GM23338 (cell line): ENCODE results near the gene RAP2A. TPM values are rescaled to one million over a fixed set of nuclear protein-coding genes. Genes with fewer than 3 reads are reported as not detected.

Experiments
- ATAC-seq: fragments of 200-7000 bp; cut with Tn5 transposase; 3 replicates; pipeline ENCODE4 v1.9.1; 2020
- DNase-seq: peaks from one replicate; pipeline ENCODE4 v3.0.0-alpha.2; 2015; ENCODE audit warnings: low spot score
- H2AFZ ChIP-seq: fragments of 200-600 bp; sonication (generic); 2 replicates; pipeline ENCODE4 v1.8.0; 2016; ENCODE audit warnings: antibody characterized with exemption, mild to moderate bottlenecking, moderate library complexity
- H3F3A ChIP-seq: fragments of 200-600 bp; sonication (generic); replicated peaks from 2 replicates; pipeline ENCODE4 v1.8.0; 2017; ENCODE audit warnings: antibody characterized with exemption, mixed run types, low read depth
- H3K27ac ChIP-seq: fragments of 200-600 bp; sonication (generic); 2 replicates; pipeline ENCODE4 v1.6.1; 2016; ENCODE audit warnings: low read depth
- H3K27me3 ChIP-seq: fragments of 200-600 bp; sonication (generic); 2 replicates; pipeline ENCODE4 v1.8.0; 2016; ENCODE audit warnings: mild to moderate bottlenecking, mixed run types, moderate library complexity; ENCODE audit not compliant: insufficient read depth
- H3K36me3 ChIP-seq: fragments of 200-600 bp; sonication (generic); 2 replicates; pipeline ENCODE4 v1.8.0; 2016; ENCODE audit warnings: mild to moderate bottlenecking; ENCODE audit not compliant: insufficient read depth
- H3K4me1 ChIP-seq: fragments of 200-600 bp; sonication (generic); 2 replicates; pipeline ENCODE4 v1.8.0; 2016; ENCODE audit warnings: mild to moderate bottlenecking, moderate library complexity; ENCODE audit not compliant: insufficient read depth
- H3K4me2 ChIP-seq: fragments of 200-600 bp; sonication (generic); 2 replicates; pipeline ENCODE4 v1.7.1; 2017; ENCODE audit warnings: mixed run types
- H3K4me3 ChIP-seq: fragments of 200-600 bp; sonication (generic); 2 replicates; pipeline ENCODE4 v1.6.1; 2016; ENCODE audit warnings: mixed run types
- H3K79me2 ChIP-seq: fragments of 200-600 bp; sonication (generic); replicated peaks from 2 replicates; pipeline ENCODE4 v1.8.0; 2017; ENCODE audit warnings: mild to moderate bottlenecking; ENCODE audit not compliant: insufficient read depth
- H3K9me2 ChIP-seq: fragments of 200-600 bp; sonication (generic); 2 replicates; pipeline ENCODE4 v1.8.0; 2017; ENCODE audit not compliant: insufficient read depth
- H4K20me1 ChIP-seq: fragments of 200-600 bp; sonication (generic); replicated peaks from 2 replicates; pipeline ENCODE4 v1.8.0; 2017; ENCODE audit warnings: mild to moderate bottlenecking; ENCODE audit not compliant: insufficient read depth
- H3K27ac Mint-ChIP-seq: 2 replicates; pipeline ENCODE4 v1.8.0; 2020; ENCODE audit warnings: inconsistent platforms, mild to moderate bottlenecking, moderate library complexity, mixed read lengths
- H3K27me3 Mint-ChIP-seq: 3 replicates; pipeline ENCODE4 v1.8.0; 2022; ENCODE audit warnings: low read depth, mild to moderate bottlenecking, moderate library complexity, mixed read lengths, inconsistent platforms; ENCODE audit not compliant: insufficient read depth, poor library complexity
- H3K36me3 Mint-ChIP-seq: 3 replicates; pipeline ENCODE4 v1.8.0; 2021; ENCODE audit warnings: low read depth, mild to moderate bottlenecking, inconsistent platforms, moderate library complexity, mixed read lengths
- H3K4me1 Mint-ChIP-seq: 3 replicates; pipeline ENCODE4 v1.8.0; 2020; ENCODE audit warnings: mild to moderate bottlenecking, inconsistent platforms, mixed read lengths
- H3K4me3 Mint-ChIP-seq: 3 replicates; pipeline ENCODE4 v1.8.0; 2021; ENCODE audit warnings: moderate library complexity, mild to moderate bottlenecking, inconsistent platforms, mixed read lengths
- H3K9me3 Mint-ChIP-seq: 3 replicates; pipeline ENCODE4 v1.8.0; 2020; ENCODE audit warnings: moderate library complexity, mild to moderate bottlenecking, inconsistent platforms, mixed read lengths
- CREB1 ChIP-seq: fragments of 250-450 bp; sonication (Bioruptor Pico); IDR thresholded peaks from 2 replicates; pipeline ENCODE4 v1.5.0; 2020; ENCODE audit warnings: low read depth, mild to moderate bottlenecking, moderate library complexity
- CTCF ChIP-seq, 2 experiments: fragments of 200-600 bp in 1 of 2; sonication (generic) in 1 of 2; conservative IDR thresholded peaks; 2 replicates each; pipeline versions ENCODE4 v1.5.1 to v1.6.1; 2016 to 2017; ENCODE audit warnings: antibody characterized with exemption in 2 of 2, low read depth in 2 of 2, mild to moderate bottlenecking in 2 of 2, moderate library complexity in 1 of 2
- EZH2 ChIP-seq: fragments of 200-600 bp; sonication (generic); IDR thresholded peaks from one replicate; pipeline ENCODE4 v1.8.0; 2017; ENCODE audit warnings: antibody characterized with exemption, mild to moderate bottlenecking, low read depth; ENCODE audit not compliant: unreplicated experiment
- EZH2phosphoT487 ChIP-seq: fragments of 200-600 bp; sonication (generic); IDR thresholded peaks from one replicate; pipeline ENCODE4 v1.8.1; 2018; ENCODE audit warnings: antibody characterized with exemption; ENCODE audit not compliant: unreplicated experiment
- JUNB ChIP-seq: IDR thresholded peaks from one replicate; pipeline ENCODE4 v1.6.1; 2016; ENCODE audit warnings: antibody characterized with exemption; ENCODE audit not compliant: unreplicated experiment
- NANOG ChIP-seq: IDR thresholded peaks from 2 replicates; pipeline ENCODE4 v1.6.1; 2016; ENCODE audit warnings: antibody characterized with exemption, borderline replicate concordance
- POLR2AphosphoS5 ChIP-seq: IDR thresholded peaks from 2 replicates; pipeline ENCODE4 v1.6.1; 2016; ENCODE audit warnings: antibody characterized with exemption, low read depth
- STAT1 ChIP-seq: IDR thresholded peaks from one replicate; pipeline ENCODE4 v1.6.1; 2016; ENCODE audit warnings: antibody characterized with exemption; ENCODE audit not compliant: unreplicated experiment
- ZNF114 ChIP-seq: fragments of 250-450 bp; sonication (Bioruptor Pico); IDR thresholded peaks from 2 replicates; pipeline ENCODE4 v1.5.0; 2020; ENCODE audit warnings: mild to moderate bottlenecking, moderate library complexity
- ZNF331 ChIP-seq: fragments of 250-450 bp; sonication (Bioruptor Pico); IDR thresholded peaks from 2 replicates; pipeline ENCODE4 v1.5.0; 2020; ENCODE audit warnings: low read depth, mild to moderate bottlenecking, moderate library complexity
- ZNF462 ChIP-seq: fragments of 250-450 bp; sonication (Bioruptor Pico); IDR thresholded peaks from 2 replicates; pipeline ENCODE4 v1.5.0; 2020; ENCODE audit warnings: mild to moderate bottlenecking, moderate library complexity
- polyA plus RNA-seq: library from polyadenylated mRNA; unstranded; fragments of >200 nt; fragmentation: Nextera tagmentation; extraction: Ambion mirVana; gene quantifications from 2 replicates; pipeline ENCODE4 v1.2.1, GENCODE V29; 2016
- total RNA-seq: library from RNA; depleted of rRNA; stranded (reverse); fragments of >200 nt; shearing (Covaris generic); gene quantifications from 2 replicates; pipeline ENCODE4 v1.2.3, GENCODE V29; 2014
- TF ChIP-seq, protein P1 (sequence below): IDR thresholded peaks from one replicate; pipeline ENCODE4 v1.6.1; 2018; ENCODE audit warnings: antibody characterized with exemption; ENCODE audit not compliant: unreplicated experiment
- TF ChIP-seq, protein P2 (sequence below): IDR thresholded peaks from 2 replicates; pipeline ENCODE4 v1.6.1; 2016; ENCODE audit warnings: antibody characterized with exemption

Gene RAP2A
- total and polyA plus RNA-seq, 2 experiments from 2014 or later = 10.4 to 35.3 TPM

DNA sequence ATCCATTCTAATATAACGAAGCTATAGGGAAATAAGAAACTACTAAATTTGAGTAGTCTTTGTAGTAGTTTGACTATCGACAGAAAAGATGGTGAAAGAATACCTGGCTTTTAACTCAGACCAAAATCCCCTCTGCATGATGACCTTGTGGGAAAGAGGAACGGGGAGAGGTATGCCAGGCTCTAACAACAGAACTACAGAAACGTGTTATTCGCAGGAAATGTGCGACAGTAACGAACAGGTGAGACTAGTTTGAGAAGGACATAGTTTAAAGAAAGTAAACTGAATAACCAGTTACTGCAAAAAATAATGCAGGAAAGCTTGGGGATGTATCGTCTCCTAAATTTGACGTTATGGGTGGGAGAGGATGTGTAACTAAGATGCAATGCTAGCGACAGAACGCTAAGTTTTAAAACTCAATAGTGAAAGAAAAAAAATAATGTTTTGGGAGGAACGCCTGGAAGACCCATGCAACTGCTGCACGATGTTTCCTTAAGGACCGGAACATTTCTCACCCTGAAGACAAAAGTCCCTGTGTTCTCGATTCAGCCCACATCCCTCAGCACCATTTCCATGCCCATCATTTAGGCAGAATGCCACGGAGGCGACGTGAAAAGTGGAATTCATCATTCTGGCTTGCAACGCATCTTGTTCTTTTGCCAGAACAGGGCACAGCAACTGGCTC is 1.6 kb upstream of the RAP2A start:
- Histone ChIP-seq H2AFZ (0 out of 2 replicates have a peak overlapping the region, but pooled peaks have one; percentile 1), H4K20me1 (no peaks in the 10 kb centered on the region), H3K4me1 (peaks cover 31% of the 10 kb centered on the region), H3K79me2 (peaks cover 28% of the 10 kb centered on the region), H3K27ac (peak overlapping the region; percentile 21), H3K27me3 (no peaks in the 10 kb centered on the region), H3K4me3 (peak overlapping the region; percentile 55), H3K4me2 (peak overlapping the region; percentile 85), H3K9me2 (no peaks in the 10 kb centered on the region), H3K36me3 (no peaks in the 10 kb centered on the region), H3F3A (no peaks in the 10 kb centered on the region)
- H3K27ac Mint-ChIP-seq = peak overlapping the region; percentile 94
- peaks cover 2% of the 10 kb centered on the region; the same call in 1 of the 3 replicates for H3K36me3 Mint-ChIP-seq
- DNase-seq = no peak
- peaks cover 12% of the 10 kb centered on the region for H3K27me3 Mint-ChIP-seq
- 0 out of 3 replicates have a peak, but pooled peaks cover 6% of the 10 kb centered on the region for H3K9me3 Mint-ChIP-seq
- peak overlapping the region; percentile 97 for H3K4me3 Mint-ChIP-seq
- ATAC-seq = no peak
- no peak for TF ChIP-seq ZNF462 (CRISPR knock-in tag)
- TF ChIP-seq ZNF331 = no peak
- no peak for TF ChIP-seq EZH2phosphoT487
- no peak for TF ChIP-seq POLR2AphosphoS5
- TF ChIP-seq EZH2 = no peak
- TF ChIP-seq, protein P1, sequence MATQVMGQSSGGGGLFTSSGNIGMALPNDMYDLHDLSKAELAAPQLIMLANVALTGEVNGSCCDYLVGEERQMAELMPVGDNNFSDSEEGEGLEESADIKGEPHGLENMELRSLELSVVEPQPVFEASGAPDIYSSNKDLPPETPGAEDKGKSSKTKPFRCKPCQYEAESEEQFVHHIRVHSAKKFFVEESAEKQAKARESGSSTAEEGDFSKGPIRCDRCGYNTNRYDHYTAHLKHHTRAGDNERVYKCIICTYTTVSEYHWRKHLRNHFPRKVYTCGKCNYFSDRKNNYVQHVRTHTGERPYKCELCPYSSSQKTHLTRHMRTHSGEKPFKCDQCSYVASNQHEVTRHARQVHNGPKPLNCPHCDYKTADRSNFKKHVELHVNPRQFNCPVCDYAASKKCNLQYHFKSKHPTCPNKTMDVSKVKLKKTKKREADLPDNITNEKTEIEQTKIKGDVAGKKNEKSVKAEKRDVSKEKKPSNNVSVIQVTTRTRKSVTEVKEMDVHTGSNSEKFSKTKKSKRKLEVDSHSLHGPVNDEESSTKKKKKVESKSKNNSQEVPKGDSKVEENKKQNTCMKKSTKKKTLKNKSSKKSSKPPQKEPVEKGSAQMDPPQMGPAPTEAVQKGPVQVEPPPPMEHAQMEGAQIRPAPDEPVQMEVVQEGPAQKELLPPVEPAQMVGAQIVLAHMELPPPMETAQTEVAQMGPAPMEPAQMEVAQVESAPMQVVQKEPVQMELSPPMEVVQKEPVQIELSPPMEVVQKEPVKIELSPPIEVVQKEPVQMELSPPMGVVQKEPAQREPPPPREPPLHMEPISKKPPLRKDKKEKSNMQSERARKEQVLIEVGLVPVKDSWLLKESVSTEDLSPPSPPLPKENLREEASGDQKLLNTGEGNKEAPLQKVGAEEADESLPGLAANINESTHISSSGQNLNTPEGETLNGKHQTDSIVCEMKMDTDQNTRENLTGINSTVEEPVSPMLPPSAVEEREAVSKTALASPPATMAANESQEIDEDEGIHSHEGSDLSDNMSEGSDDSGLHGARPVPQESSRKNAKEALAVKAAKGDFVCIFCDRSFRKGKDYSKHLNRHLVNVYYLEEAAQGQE = no peak
- TF ChIP-seq JUNB = no peak
- TF ChIP-seq CTCF (conservative IDR thresholded peaks at IDR 0.05; ENCODE audit: low read depth in 2 of 2) = no peak
- TF ChIP-seq, protein P2, sequence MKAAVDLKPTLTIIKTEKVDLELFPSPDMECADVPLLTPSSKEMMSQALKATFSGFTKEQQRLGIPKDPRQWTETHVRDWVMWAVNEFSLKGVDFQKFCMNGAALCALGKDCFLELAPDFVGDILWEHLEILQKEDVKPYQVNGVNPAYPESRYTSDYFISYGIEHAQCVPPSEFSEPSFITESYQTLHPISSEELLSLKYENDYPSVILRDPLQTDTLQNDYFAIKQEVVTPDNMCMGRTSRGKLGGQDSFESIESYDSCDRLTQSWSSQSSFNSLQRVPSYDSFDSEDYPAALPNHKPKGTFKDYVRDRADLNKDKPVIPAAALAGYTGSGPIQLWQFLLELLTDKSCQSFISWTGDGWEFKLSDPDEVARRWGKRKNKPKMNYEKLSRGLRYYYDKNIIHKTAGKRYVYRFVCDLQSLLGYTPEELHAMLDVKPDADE = no peak
- no peak for TF ChIP-seq NANOG
- TF ChIP-seq ZNF114 (CRISPR knock-in tag) = no peak
- TF ChIP-seq STAT1 = no peak
- TF ChIP-seq CREB1 = no peak
- H3K4me1 Mint-ChIP-seq = peaks cover 29% of the 10 kb centered on the region
